Mucosa of descending colon (tissue), 3 donors: Measurements from ENCODE around the gene CPLANE2. TPM values are rescaled to one million over a fixed set of nuclear protein-coding genes. Genes with fewer than 3 reads are reported as not detected.

ENCODE experiments used
- ATAC-seq: fragments of 200-7000 bp; cut with Tn5 transposase; one replicate; pipeline ENCODE4 v1.9.1; 2020; ENCODE audit warnings: mild to moderate bottlenecking, moderate library complexity
- DNase-seq, 3 donors: peaks; one replicate each; pipeline ENCODE4 v3.0.0-alpha.2; 2020
- H3K36me3 ChIP-seq: fragments of 200-600 bp; one replicate; pipeline ENCODE4 v1.8.0; 2021; ENCODE audit warnings: low read depth, mild to moderate bottlenecking
- H3K4me1 ChIP-seq: fragments of 200-600 bp; one replicate; pipeline ENCODE4 v1.8.0; 2021; ENCODE audit warnings: low read depth, mild to moderate bottlenecking
- H3K4me3 ChIP-seq: fragments of 200-600 bp; one replicate; pipeline ENCODE4 v1.8.0; 2021; ENCODE audit warnings: mild to moderate bottlenecking
- H3K9me3 ChIP-seq: fragments of 200-600 bp; one replicate; pipeline ENCODE4 v1.8.0; 2021; ENCODE audit warnings: mild to moderate bottlenecking
- intact Hi-C, 2 donors: fragments of 100-400 bp; cut with DNase I in 1 of 2; cut with micrococcal nuclease in 1 of 2; formaldehyde crosslinking; loops; one replicate each; pipeline versions ENCODE4 v1.11.0 to v1.11.1; 2022; cut with DNase I, micrococcal nuclease
- long read RNA-seq, 2 donors: library from polyadenylated mRNA; unstranded; transcript quantifications; one replicate each; pipeline ENCODE4 v2.0.0, GENCODE V29; 2019 to 2021
- total RNA-seq, 3 donors: library from RNA; stranded (reverse); fragmentation: NEBNext Ultra II Directional in 2 of 3; extraction: Animal tissue kit (Norgen Biotek cat#: 25700) in 2 of 3; gene quantifications; one replicate each; pipeline versions ENCODE4 v1.2.1 to v1.2.4, GENCODE V29; 2021 to 2023
- TF ChIP-seq, protein P1 (sequence below): fragments of 200-600 bp; IDR thresholded peaks from one replicate; pipeline ENCODE4 v1.8.0; 2022; ENCODE audit warnings: antibody characterized with exemption, mild to moderate bottlenecking
- donor health status: DM: no; HTN: no; CAD: no; lungs with moderate emphysema.
- donor health status: DM: no; HTN: no; CAD: no.
- donor health status: DM: no; HTN: yes; CAD: no.

The CPLANE2 gene, protein sequence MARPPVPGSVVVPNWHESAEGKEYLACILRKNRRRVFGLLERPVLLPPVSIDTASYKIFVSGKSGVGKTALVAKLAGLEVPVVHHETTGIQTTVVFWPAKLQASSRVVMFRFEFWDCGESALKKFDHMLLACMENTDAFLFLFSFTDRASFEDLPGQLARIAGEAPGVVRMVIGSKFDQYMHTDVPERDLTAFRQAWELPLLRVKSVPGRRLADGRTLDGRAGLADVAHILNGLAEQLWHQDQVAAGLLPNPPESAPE
- 1 to 10 TPM; 5.3 to 9.9 (median 5.9) TPM for total RNA-seq
- long read RNA-seq, donor 1, partial matches to known transcripts = 0 of 6 reads
- long read RNA-seq, donor 1, other reads (novel, unspliced or antisense) = 0 of 6 reads
- long read RNA-seq, donor 2, partial matches to known transcripts = 0 of 2 reads
- long read RNA-seq, donor 2, other reads (novel, unspliced or antisense) = 0 of 2 reads

DNA sequence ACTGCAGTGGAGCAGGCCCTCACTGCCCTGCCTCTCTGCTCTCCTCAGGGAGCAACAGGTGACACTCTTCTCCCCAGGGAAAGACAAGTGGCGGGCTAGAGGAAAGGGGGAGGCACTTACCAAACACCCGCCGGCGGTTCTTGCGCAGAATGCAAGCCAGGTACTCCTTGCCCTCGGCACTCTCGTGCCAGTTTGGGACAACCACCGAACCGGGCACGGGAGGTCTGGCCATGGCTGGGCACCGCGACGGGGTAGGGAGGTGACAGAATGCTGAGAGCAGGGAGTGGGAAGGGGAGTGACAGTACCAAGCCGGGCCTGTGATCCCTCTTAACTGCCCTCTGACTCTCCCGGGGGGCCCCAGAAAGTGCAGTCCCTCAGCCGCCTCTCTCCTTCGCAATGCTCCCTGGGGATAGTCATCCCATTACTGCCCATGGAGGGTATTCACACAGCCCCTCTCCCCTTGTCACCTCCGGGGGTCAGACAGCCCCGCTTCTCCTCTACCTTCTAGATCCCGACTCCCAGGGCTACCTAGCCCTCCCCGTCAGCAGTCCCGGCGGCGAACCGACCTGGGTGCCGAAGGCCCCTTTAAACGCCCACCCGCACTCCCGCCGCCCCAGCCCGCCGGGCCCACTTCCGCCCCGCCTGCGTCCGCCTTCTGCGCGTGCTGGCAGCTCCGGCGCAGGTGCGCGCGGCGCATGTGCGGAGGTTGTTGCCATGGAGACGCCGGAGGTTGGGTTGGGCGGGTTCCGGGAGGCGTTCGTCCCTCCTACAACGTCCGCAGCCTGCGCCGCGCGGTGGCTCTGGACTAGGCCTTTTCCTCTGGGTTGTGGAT lies at the start of gene CPLANE2:
Gene CPLANE2 (minus strand): TSS at position 673 of the 832 bp plus-strand sequence. CDS start 441 bp downstream, at position 232.
- TF ChIP-seq, protein P1, sequence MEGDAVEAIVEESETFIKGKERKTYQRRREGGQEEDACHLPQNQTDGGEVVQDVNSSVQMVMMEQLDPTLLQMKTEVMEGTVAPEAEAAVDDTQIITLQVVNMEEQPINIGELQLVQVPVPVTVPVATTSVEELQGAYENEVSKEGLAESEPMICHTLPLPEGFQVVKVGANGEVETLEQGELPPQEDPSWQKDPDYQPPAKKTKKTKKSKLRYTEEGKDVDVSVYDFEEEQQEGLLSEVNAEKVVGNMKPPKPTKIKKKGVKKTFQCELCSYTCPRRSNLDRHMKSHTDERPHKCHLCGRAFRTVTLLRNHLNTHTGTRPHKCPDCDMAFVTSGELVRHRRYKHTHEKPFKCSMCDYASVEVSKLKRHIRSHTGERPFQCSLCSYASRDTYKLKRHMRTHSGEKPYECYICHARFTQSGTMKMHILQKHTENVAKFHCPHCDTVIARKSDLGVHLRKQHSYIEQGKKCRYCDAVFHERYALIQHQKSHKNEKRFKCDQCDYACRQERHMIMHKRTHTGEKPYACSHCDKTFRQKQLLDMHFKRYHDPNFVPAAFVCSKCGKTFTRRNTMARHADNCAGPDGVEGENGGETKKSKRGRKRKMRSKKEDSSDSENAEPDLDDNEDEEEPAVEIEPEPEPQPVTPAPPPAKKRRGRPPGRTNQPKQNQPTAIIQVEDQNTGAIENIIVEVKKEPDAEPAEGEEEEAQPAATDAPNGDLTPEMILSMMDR = no peak
- Histone ChIP-seq H3K9me3 (no peaks in the 10 kb centered on the region), H3K4me1 (peaks cover 18% of the 10 kb centered on the region), H3K4me3 (peak within 1 kb of the TSS; percentile 50), H3K36me3 (no peaks in the 10 kb centered on the region)
- intact Hi-C loops = no loop called here
- DNase-seq (peak; percentile 96 to 98 (median 98)), ATAC-seq (peak; percentile 98)

DNA sequence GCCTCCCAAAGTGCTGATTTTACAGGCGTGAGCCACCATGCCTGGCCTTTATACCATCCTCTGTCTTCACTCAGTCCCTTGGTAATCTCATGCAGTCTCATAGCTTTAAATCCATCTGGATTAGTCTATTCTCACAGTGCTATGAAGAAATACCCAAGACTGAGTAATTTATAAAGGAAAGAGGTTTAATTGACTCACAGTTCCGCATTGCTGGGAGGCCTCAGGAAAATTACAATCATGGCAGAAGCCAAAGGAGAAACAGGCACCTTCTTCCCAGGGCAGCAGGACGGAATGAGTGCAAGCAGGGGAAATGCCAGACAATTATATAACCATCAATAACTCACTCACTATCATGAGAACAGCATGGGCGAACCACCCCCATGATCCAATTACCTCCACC lies 49.1 kb upstream of the CPLANE2 start:
- no peaks in the 10 kb centered on the region for H3K36me3 ChIP-seq
- ATAC-seq (no peak), DNase-seq (no peak)
- no peaks in the 10 kb centered on the region for H3K4me1 ChIP-seq
- intact Hi-C loops = no loop called here
- TF ChIP-seq, protein P1 = no peak
- no peak overlapping the region for H3K4me3 ChIP-seq
- H3K9me3 ChIP-seq = no peaks in the 10 kb centered on the region

DNA sequence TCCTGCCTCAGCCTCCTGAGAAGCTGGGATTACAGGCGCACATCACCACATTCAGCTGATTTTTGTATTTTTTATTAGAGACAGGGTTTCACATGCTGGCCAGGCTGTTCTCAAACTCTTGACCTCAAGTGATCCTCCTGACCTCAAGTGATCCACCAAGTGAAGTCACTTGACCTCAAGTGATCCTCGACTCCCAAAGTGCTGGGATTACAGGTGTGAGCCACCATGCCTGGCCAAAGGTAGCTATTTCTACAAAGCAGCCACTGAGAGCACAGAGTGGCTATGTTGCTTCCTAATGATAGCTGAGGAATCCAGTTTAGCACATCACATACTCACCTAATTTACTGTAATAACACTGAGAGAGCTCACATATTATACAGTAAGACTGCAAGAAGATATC lies 44.8 kb upstream of the CPLANE2 start:
- intact Hi-C loops = no loop called here
- DNase-seq (no peak), ATAC-seq (no peak)
- TF ChIP-seq, protein P1 = no peak
- Histone ChIP-seq H3K9me3 (no peaks in the 10 kb centered on the region), H3K36me3 (no peaks in the 10 kb centered on the region), H3K4me1 (no peaks in the 10 kb centered on the region), H3K4me3 (no peak overlapping the region)

DNA sequence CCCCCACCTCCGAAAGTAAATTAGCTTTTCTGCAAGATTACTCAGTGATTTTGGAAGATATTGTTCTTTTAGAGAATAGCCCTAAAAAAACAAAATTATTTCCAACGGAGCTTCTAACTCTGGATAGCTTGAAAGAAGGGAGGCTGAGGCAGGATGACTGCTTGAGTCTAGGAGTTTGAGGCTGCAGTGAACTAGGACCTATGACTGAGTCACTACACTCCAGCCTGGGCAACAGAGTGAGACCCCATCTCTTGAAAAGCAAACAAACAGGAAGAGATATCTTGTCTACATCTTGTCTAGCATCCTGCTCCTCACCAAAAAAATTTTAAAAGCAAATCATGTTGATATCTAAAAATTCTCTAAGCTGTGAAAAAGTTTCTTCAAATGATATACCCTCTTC lies 42.2 kb upstream of the CPLANE2 start:
- H3K9me3 ChIP-seq = no peaks in the 10 kb centered on the region
- DNase-seq = no peak
- H3K36me3 ChIP-seq = no peaks in the 10 kb centered on the region
- intact Hi-C loops = no loop called here
- H3K4me1 ChIP-seq = no peaks in the 10 kb centered on the region
- TF ChIP-seq, protein P1 = no peak
- no peak for ATAC-seq
- H3K4me3 ChIP-seq = no peak overlapping the region

DNA sequence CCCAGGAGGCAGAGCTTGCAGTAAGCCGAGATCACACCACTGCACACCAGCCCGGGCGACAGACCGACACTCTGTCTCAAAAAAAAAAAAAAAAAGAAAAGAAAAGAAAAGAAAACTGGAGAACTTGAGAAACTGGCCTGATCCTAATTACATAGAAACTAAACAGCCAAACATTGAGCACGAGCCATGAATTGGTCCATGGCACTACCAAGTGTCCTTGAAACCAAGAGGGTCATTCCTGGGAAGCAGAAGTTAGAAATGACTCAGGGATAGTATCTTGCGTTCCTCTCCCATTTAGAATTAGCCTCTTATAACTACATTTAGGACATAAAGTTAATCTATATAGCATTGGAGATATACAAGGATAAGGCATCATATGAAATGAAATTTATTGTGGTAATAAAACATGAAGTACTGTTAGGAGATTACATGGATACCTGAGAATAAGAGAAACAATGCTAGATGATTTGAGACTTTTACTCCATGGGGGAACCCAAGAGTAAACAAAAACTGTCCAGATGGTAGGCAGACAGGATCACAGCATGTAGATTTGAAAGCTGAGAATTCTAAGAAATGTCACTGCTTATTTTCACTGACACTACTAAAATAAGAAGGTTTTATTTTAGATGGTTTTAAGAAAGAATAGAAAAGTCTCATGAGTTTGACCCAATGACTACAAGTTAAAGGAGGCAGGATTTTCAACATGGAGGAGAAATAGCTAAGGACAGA lies 39.5 kb upstream of the CPLANE2 start:
- Histone ChIP-seq H3K9me3 (no peaks in the 10 kb centered on the region), H3K4me1 (no peaks in the 10 kb centered on the region), H3K36me3 (no peaks in the 10 kb centered on the region), H3K4me3 (no peak overlapping the region)
- DNase-seq (no peak), ATAC-seq (peak; percentile 79)
- intact Hi-C loops = no loop called here
- TF ChIP-seq, protein P1 = no peak
